Osteocyte (in vitro differentiated cells): ENCODE results near the gene ATXN1. TPM values are rescaled to one million over a fixed set of nuclear protein-coding genes. Genes with fewer than 3 reads are reported as not detected.
"Not testable (repeated sequence)": the region's sequence is repeated elsewhere in the genome, so short reads cannot be mapped to it uniquely, and the experiment has no call there.

Source experiments
- DNase-seq: peaks from one replicate; pipeline ENCODE4 v3.0.0; 2021; ENCODE audit warnings: mixed read lengths; ENCODE audit not compliant: unreplicated experiment; ENCODE audit errors: extremely low spot score
- H3K27ac Mint-ChIP-seq: one replicate; pipeline ENCODE4 v1.8.0; 2021; ENCODE audit warnings: mild to moderate bottlenecking, mixed read lengths; ENCODE audit not compliant: unreplicated experiment
- H3K27me3 Mint-ChIP-seq: one replicate; pipeline ENCODE4 v1.8.0; 2021; ENCODE audit warnings: mixed read lengths; ENCODE audit not compliant: unreplicated experiment
- H3K36me3 Mint-ChIP-seq: one replicate; pipeline ENCODE4 v1.8.0; 2021; ENCODE audit warnings: mixed read lengths; ENCODE audit not compliant: unreplicated experiment
- H3K4me1 Mint-ChIP-seq: one replicate; pipeline ENCODE4 v1.8.0; 2021; ENCODE audit warnings: mixed read lengths; ENCODE audit not compliant: unreplicated experiment
- H3K4me3 Mint-ChIP-seq: one replicate; pipeline ENCODE4 v1.8.0; 2021; ENCODE audit warnings: mild to moderate bottlenecking, moderate library complexity, mixed read lengths; ENCODE audit not compliant: unreplicated experiment
- H3K9me3 Mint-ChIP-seq: one replicate; pipeline ENCODE4 v1.8.0; 2021; ENCODE audit warnings: mixed read lengths; ENCODE audit not compliant: unreplicated experiment
- CTCF ChIP-seq: fragments of 200-600 bp; sonication (generic); IDR thresholded peaks from 2 replicates; pipeline ENCODE4 v1.5.0; 2021; ENCODE audit warnings: antibody characterized with exemption, mild to moderate bottlenecking, moderate library complexity
- total RNA-seq: library from RNA; stranded (reverse); gene quantifications from 2 replicates; pipeline ENCODE4 v1.2.1, GENCODE V29; 2021

The ATXN1 gene
- total RNA-seq, 1 donor from 2014 or later, result 54.4 TPM

- Mint-ChIP-seq H3K4me3 (no peak overlapping the region), H3K36me3 (peaks cover 3% of the 10 kb centered on the region), H3K27me3 (no peaks in the 10 kb centered on the region), H3K27ac (peak overlapping the region; percentile 82), H3K9me3 (no peaks in the 10 kb centered on the region), H3K4me1 (peaks cover 47% of the 10 kb centered on the region)
- DNase-seq, result no peak
- TF ChIP-seq CTCF, result no peak
Observed at GRCh38 chr6:16622193-16622592, 139.1 kb downstream of the ATXN1 start.

- no peaks in the 10 kb centered on the region for H3K9me3 Mint-ChIP-seq
- H3K27me3 Mint-ChIP-seq, result no peaks in the 10 kb centered on the region
- H3K36me3 Mint-ChIP-seq, result peaks cover 2% of the 10 kb centered on the region
- no peak overlapping the region for H3K4me3 Mint-ChIP-seq
- DNase-seq, result no peak
- no peak overlapping the region for H3K27ac Mint-ChIP-seq
- TF ChIP-seq CTCF, result no peak
- peaks cover 47% of the 10 kb centered on the region for H3K4me1 Mint-ChIP-seq
Observed at GRCh38 chr6:16621002-16621401, 140.3 kb downstream of the ATXN1 start.

GRCh38 chr6:16619777-16620176 is 141.5 kb downstream of the ATXN1 start:
- no peak for DNase-seq
- Mint-ChIP-seq H3K4me1 (peaks cover 35% of the 10 kb centered on the region), H3K27me3 (no peaks in the 10 kb centered on the region), H3K36me3 (peaks cover 5% of the 10 kb centered on the region), H3K9me3 (no peaks in the 10 kb centered on the region), H3K4me3 (no peak overlapping the region), H3K27ac (no peak overlapping the region)
- TF ChIP-seq CTCF, result no peak

- Mint-ChIP-seq H3K27me3 (no peaks in the 10 kb centered on the region), H3K4me3 (no peak overlapping the region), H3K4me1 (peaks cover 27% of the 10 kb centered on the region), H3K9me3 (no peaks in the 10 kb centered on the region), H3K27ac (peak overlapping the region; percentile 38), H3K36me3 (peaks cover 5% of the 10 kb centered on the region)
- no peak for DNase-seq
- no peak for TF ChIP-seq CTCF
Observed at GRCh38 chr6:16618962-16619361, 142.3 kb downstream of the ATXN1 start.

GRCh38 chr6:16615215-16615614 is 146.0 kb downstream of the ATXN1 start:
- not testable (repeated sequence) for DNase-seq, H3K4me1 Mint-ChIP-seq, H3K36me3 Mint-ChIP-seq, H3K27ac Mint-ChIP-seq, H3K4me3 Mint-ChIP-seq, H3K9me3 Mint-ChIP-seq, H3K27me3 Mint-ChIP-seq

- not testable (repeated sequence) for H3K27ac Mint-ChIP-seq, H3K36me3 Mint-ChIP-seq, H3K27me3 Mint-ChIP-seq, H3K4me3 Mint-ChIP-seq, H3K9me3 Mint-ChIP-seq, DNase-seq, H3K4me1 Mint-ChIP-seq
Observed at GRCh38 chr6:16614143-16614542, 147.1 kb downstream of the ATXN1 start.

GRCh38 chr6:16613504-16613903 is 147.8 kb downstream of the ATXN1 start:
- not testable (repeated sequence) for H3K9me3 Mint-ChIP-seq, H3K4me3 Mint-ChIP-seq, H3K27me3 Mint-ChIP-seq, H3K27ac Mint-ChIP-seq, H3K4me1 Mint-ChIP-seq, DNase-seq
- peaks cover 12% of the 10 kb centered on the region for H3K36me3 Mint-ChIP-seq
